ENCODE results near the gene NLGN1.

DNA sequence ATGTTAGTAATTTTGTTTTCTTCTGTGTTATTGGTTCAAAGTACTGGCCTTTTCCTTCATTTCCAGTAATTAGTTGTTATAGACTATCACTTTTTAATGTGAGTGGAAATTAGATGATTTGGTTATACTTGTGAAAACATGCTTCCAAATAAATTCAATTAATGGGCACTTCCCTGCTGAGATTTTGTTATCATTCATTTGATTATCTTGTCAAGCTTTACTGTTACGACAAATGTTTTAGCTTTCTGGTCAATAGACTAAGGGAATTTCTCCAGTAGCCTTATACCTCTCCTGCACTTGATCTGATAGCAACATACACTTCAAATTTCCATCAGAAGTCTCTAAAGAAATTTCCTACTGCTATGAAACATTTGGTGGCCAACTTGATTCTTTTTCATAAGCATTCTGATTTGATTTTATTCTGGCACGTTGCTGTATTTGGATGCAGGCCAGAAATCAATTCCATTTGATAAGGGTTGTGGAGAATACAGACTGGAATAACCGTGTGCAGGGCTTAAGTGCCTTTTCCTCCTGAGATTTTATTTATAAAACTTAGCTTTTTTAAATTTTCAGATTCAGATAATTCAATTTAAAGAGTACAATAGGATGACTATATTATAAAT, 887.8 kb downstream of the NLGN1 start:
- TF ChIP-seq, protein P1, sequence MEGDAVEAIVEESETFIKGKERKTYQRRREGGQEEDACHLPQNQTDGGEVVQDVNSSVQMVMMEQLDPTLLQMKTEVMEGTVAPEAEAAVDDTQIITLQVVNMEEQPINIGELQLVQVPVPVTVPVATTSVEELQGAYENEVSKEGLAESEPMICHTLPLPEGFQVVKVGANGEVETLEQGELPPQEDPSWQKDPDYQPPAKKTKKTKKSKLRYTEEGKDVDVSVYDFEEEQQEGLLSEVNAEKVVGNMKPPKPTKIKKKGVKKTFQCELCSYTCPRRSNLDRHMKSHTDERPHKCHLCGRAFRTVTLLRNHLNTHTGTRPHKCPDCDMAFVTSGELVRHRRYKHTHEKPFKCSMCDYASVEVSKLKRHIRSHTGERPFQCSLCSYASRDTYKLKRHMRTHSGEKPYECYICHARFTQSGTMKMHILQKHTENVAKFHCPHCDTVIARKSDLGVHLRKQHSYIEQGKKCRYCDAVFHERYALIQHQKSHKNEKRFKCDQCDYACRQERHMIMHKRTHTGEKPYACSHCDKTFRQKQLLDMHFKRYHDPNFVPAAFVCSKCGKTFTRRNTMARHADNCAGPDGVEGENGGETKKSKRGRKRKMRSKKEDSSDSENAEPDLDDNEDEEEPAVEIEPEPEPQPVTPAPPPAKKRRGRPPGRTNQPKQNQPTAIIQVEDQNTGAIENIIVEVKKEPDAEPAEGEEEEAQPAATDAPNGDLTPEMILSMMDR (IDR thresholded peaks at IDR 0.05): no peak
- TF ChIP-seq EZH2 (IDR thresholded peaks at IDR 0.05): no peak
